ELR (cell line): ENCODE results near the gene PRUNE1.

Experiments used
- DNase-seq: peaks from one replicate; pipeline ENCODE4 v3.0.0-alpha.2; 2015; ENCODE audit warnings: low read depth

PRUNE1 gene

DNA sequence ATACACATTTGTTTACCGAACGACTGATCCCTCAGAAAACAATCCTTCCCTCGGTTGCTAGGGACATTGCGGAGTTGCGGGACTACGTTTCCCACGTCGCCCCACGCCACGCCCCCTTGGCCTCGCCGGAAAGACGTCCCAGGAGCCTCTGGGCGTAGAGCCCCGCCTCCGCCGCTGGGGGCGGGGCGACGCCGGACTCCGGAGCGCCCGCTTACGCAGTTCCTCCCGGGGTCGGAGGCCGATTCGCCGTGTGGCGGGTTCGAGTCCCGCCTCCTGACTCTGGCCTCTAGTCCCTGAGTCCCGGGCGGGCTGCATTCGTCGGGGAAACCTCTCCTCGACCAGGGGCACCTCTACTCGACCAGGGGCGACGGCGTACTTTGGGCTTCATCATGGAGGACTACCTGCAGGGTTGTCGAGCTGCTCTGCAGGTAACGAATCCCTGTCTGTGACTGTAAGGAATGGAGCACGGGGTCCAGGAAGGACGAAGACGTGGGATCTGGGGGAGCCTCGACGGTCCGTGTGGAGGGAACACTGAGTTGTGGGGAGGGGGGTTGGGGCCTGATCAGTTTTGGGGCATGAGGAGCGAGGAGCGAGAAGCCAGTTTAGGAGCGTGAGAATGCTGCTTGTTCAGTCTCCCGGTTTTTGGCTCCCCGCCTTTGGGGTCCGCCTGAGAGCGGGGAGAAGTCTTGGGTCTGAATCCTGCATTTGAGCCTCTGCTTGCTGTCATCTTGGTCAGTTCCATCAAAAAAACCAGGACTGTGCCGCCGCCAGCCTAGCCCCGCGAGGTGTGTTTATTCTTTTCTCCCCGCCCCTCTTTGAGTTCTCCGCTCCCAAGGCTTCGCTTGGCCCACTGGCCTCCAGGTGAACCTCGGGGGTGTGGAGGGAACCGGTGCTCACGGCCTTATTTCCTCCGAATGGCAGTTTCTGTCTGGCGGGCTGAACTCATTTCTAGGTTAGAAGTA, at the start of gene PRUNE1:
PRUNE1 (plus strand) TSS at position 206 of the 962 bp plus-strand sequence; CDS start at position 390, 184 bp downstream.
- peak; percentile 99 for DNase-seq

- no peak for DNase-seq
These were observed 47.6 kb upstream of the PRUNE1 start for GRCh38 chr1:150960646-150961045.

- no peak for DNase-seq
These were observed 46.5 kb upstream of the PRUNE1 start for GRCh38 chr1:150961756-150962155.

- DNase-seq, result no peak
These were observed 44.7 kb upstream of the PRUNE1 start for GRCh38 chr1:150963321-150964163.

GRCh38 chr1:150964164-150964489, 44.1 kb upstream of the PRUNE1 start:
- no peak for DNase-seq

- no peak for DNase-seq
These were observed 42.6 kb upstream of the PRUNE1 start for GRCh38 chr1:150965605-150966004.

DNA sequence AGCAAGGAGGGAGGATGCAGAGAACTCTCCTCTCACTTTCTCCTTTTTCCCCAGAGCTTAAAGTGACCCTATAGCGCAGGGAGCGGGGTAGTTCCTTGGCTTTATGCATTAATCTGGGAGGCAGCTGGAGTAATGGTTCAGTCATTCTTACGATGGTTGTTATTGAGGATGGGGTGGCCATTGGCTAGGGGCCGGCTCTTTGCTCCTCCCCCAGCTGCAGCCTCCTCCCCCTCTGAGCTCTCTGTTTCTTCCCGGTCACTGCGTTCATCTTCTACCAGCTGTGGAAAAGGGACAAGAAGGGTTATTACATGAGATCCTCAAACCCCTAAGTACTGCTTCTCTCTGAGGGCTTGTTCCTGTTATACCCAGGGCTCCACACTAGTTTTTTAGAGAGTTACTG, 42.2 kb upstream of the PRUNE1 start:
- DNase-seq, result no peak

DNA sequence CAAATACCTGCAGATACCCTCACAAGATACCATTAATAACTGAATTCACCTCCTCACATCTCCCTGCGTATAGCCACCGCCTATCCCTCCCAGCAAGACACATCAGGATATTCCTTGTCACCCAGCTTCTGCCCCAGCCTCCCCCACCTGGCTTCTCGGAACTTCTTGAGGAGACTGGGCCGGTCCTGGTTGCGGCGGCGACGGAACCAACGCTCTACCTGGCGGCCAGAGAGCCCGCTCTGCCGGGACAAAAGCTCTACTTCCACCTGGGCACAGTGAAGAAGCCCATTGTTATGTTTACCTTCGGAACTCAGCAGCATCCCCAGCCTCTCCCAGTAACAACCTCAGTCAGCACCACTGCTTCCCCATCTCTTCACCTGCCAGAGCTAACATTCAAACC, 40.3 kb upstream of the PRUNE1 start:
- no peak for DNase-seq

GRCh38 chr1:150968491-150968890, 39.8 kb upstream of the PRUNE1 start:
- no peak for DNase-seq

- DNase-seq, result no peak
These were observed 38.6 kb upstream of the PRUNE1 start for GRCh38 chr1:150969626-150970025.

DNA sequence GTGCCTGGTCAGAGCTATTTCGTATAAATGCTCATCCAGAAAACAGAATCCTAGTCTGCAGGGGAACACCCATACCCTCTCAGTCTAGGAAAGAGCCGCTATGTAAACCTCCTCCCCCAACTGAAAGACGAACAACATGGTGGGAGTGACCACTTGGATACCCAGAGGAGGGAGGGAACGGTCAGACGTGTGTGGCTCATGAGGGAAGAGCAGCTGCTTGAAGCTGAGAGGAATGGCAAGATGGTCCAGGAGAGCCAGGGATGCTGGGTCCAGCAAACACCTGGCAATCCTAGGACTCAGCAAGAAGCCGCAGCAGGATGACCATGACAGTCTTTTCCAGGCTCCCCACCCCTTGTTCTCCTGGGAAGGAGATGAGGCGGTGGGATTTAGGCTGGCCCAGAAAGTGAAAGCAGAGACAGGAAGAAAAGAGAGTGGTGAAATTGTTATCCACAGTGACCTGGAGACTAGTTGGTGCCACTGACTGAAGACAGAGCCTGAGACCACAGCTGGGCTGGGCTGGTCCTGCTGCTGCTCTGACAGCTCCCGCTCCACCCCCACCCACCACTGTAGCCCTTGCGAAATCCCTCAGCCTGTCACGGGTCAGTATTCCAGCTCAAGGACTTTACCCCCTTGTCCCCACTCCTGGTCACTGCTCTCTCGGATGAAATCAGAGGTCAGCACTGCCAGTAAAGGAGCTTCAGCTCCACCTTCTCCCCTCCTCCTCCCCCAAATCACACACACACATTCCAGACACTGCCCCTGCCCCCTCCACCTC, 37.3 kb upstream of the PRUNE1 start:
- DNase-seq, result peak; percentile 23

DNA sequence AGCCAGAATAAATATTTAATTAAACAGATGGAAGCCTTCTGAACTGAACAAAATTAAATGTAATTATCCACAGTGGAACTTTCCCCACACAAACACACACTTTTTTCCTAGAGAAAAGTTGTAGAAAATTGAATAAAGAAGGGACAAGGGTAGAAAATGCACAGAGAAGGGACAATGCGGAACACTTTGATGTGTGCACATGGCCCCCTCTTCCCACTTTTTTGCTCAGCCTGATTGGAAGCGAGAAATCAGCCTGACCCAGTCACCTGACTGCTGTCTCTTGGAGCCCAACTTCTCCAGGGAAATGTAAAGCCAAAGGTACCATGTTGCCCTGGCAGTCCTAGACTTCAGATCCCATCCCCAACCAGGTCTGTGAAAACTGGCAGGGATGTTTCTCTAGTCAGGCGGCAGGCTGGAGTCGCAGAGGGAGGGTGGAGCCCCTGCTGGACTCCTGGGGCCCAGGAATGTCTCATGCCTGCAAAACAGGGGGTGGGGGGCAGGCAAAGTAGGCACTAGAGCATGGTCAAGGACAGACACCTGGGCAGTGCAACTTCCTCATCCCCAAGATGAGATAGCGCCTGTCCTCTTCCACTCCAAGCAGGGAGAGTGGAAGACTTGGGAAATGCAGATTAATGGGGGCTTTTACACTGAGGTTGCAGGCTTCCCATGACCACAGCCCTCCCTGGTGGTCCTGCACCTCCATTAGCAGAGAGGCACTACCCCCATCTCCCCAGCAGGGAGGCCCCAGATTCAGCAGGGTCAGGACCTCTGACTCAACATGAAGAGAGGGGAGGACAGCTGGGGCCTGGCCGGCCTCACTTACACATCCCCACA, 36.4 kb upstream of the PRUNE1 start:
- DNase-seq, result peak; percentile 69

GRCh38 chr1:150972417-150972940, 35.8 kb upstream of the PRUNE1 start:
- DNase-seq, result no peak

DNA sequence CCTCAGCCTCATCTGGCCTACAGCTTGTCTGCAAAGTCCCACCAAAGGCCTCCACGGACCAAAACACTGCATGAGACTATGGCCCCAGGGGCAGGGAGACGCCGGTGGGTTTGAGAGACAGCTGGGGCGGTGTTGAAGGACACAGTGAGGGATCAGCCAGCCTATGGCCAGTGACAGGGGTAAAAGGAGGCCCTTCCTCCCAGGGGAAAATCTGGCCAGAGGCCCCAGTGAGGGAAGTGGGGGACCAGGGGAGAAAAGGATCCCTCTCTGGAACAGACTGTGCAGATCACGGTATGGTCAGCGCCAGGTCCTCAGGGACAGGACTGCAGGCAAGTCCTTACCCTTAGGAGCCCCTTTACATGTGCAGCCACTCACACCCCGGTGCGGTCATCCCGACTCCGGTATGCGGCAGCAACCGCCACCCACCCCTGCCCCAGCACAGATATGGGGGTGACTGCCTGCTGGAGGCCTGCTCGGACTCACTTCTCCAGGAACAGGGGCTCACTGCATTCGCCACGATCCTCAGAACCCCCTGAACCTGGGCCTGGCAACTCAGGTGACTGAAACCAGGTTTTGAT, 34.9 kb upstream of the PRUNE1 start:
- peak; percentile 61 for DNase-seq

DNA sequence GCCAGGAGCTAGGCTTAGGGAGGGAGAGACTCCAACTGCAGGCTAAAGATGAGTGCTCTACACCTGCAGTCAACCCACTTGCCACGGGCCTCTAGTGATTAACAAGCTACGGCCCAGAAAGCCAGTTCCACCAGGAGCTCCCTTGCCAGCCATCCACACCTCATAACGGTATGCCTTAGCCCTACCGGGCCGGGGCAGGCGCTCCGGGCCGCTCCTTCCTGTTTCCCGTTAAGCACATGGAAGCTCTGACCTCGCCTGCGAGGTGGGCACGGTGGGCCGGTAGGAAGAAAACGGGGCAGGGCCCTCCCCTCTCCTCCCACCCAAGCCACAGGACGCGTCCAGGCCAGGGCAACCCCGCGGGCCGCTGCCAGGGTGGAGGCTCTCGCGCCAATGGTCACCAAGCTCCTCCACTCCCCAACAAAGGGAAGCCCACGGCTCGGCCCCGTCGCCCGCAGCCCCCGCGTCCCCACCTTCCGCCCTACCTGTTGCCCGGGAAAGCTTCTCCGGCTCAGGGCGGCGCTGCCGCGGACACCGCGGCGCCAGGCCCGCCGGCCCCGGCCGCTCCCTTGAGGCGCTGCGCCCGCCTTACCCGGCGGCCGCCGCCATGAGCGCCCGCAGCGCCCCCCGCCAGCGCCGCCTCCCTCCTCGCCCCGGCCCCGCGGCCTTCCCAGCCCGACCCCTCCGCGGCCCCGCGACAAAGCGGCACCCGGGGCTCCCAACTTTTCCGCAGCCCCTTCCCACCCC, 34.2 kb upstream of the PRUNE1 start:
- peak; percentile 51 for DNase-seq

GRCh38 chr1:150974580-150975478, 33.4 kb upstream of the PRUNE1 start, which contains the start of gene CERS2:
Gene CERS2, minus strand, starts transcription at chr1:150974835. Its CDS starts 5,745 bp downstream, at chr1:150969090.
- DNase-seq, result peak; percentile 87

- no peak for DNase-seq
These were observed 31.8 kb upstream of the PRUNE1 start for GRCh38 chr1:150976401-150976821.

DNA sequence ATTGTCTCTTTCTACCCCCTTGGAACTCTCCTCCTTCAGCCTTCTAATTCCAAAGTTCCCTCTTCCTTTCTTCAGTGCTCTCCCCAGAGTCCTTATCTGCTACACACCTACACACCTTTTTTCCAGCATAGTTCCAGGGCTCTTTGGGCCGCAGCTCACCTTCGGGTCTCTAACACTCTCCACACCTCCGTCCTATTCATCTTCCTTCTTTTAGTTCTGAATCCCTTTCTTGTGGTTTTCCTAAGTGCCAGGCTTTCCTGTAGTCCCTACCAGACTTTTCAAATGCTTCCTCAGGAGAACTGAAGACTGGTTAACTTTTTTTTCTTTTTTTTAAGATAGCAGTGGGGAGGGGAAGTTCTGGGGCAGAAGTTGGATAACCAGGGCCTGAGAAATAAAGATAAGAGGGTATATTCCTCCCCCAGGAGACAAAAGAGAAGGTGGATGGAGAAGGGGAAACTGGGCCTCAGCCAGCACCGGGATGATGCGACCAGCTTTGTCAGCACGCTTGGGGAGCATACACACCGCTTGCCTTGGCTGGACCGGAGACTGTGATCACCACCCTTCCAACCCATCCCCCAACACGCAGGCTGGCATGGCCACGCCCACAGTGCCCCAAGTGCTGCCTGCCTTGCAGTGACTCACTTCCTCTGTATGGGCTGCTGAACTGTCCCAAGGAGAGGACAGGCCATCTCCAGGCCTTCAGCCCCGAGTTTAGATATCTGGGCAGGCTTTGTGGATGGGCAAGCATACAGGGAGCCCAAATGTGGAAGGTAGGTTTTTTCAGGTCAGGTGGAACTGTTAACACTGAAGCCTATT, 31.2 kb upstream of the PRUNE1 start:
- DNase-seq, result peak; percentile 74
